GM18951 (cell line): ENCODE data around the gene PACSIN2.
A peak's percentile ranks its signal among the peaks of the same experiment; 100 is the strongest.
"Not testable (repeated sequence)": the region's sequence is repeated elsewhere in the genome, so short reads cannot be mapped to it uniquely, and the experiment has no call there.

Experiments used
- POLR2A ChIP-seq: IDR thresholded peaks from 4 replicates; pipeline ENCODE4 v1.6.1; 2011; ENCODE audit warnings: mild to moderate bottlenecking; ENCODE audit not compliant: insufficient read length, insufficient read depth; ENCODE audit errors: extremely low read depth
- in situ Hi-C: fragments of 300-500 bp; cut with MboI; formaldehyde crosslinking; loops from one replicate; pipeline ENCODE4 v1.12.0; 2022; ENCODE audit warnings: low sequenced_read_pairs, mixed read lengths, inconsistent platforms; ENCODE audit not compliant: unreplicated experiment

PACSIN2 gene

GRCh38 chr22:42938449-42938848 is 76.5 kb downstream of the PACSIN2 start:
- in situ Hi-C loops: no loop called here
- TF ChIP-seq POLR2A: no peak

GRCh38 chr22:42937164-42937843 is 77.6 kb downstream of the PACSIN2 start:
- in situ Hi-C loops: no loop called here
- TF ChIP-seq POLR2A: no peak

DNA sequence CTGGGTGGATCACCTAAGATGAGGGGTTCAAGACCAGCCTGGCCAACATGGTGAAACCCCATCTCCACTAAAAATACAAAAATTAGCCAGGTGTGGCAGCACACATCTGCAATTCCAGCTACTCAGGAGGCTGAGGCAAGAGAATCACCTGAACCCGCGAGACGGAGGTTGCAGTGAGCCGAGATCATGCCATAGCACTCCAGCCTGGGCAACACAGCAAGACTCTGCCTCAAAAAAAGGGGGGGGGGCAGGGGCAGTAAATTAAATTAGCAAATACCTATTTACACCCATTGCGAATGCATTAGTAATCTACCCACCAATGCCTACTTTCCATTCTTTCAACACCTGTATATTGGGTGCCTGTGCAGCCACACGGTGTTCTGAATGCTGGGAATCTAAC is 78.3 kb downstream of the PACSIN2 start:
- in situ Hi-C loops: not testable (repeated sequence)

DNA sequence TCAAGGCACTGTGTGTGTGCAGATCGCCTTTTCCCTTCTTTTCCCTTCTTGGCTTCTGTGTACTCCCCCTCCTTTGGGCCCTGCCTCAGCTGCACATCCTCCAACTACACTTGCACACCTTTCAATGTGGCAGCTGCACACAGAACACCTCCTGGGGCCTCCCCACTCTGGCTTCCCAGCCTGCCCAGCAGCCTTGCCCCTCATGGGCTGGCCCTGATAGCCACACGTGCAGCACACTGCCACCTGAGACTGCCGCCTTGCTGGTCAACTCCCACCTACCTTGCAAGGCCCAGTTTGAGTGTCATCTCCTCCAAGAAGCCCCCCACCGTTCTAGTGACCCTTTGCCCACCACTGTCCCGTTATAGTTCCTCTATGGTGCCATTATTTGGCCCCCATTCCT is 80.6 kb downstream of the PACSIN2 start:
- no peak for TF ChIP-seq POLR2A
- in situ Hi-C loops: no loop called here

DNA sequence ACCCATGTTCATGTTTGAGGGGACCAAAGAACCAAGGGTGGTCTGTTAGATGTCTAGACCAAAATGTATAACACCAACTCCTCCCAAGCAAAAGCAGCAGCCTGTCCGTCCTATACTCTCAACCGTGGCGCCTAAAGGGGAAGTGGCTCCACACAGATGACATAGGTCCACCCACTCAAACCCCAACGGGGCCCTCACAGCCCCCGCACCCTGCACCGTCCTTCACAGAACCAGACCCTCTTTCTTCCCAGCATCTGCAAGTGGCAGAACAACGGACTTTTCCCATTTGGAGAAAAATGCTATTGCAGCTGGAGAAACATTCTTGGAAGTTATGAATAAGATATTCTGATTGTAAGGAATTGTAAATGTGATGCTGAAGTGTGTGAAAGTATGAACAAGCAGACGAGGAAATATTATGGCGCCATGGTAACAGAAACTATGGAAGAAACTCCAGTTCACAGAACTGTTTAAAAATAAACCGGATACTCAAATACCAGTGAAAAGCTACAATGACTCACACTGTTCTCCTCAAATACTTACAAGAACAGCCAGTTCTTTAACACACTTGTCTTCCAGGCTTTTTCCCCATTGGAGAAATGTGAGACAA is 81.4 kb downstream of the PACSIN2 start:
- peak; percentile 35 for TF ChIP-seq POLR2A
- in situ Hi-C loops: no loop called here

- no peak for TF ChIP-seq POLR2A
- in situ Hi-C loops: no loop called here
Observed at GRCh38 chr22:42932857-42933484, 82.0 kb downstream of the PACSIN2 start.

- in situ Hi-C loops: no loop called here
- no peak for TF ChIP-seq POLR2A
Observed at GRCh38 chr22:42932197-42932519, 82.8 kb downstream of the PACSIN2 start.

DNA sequence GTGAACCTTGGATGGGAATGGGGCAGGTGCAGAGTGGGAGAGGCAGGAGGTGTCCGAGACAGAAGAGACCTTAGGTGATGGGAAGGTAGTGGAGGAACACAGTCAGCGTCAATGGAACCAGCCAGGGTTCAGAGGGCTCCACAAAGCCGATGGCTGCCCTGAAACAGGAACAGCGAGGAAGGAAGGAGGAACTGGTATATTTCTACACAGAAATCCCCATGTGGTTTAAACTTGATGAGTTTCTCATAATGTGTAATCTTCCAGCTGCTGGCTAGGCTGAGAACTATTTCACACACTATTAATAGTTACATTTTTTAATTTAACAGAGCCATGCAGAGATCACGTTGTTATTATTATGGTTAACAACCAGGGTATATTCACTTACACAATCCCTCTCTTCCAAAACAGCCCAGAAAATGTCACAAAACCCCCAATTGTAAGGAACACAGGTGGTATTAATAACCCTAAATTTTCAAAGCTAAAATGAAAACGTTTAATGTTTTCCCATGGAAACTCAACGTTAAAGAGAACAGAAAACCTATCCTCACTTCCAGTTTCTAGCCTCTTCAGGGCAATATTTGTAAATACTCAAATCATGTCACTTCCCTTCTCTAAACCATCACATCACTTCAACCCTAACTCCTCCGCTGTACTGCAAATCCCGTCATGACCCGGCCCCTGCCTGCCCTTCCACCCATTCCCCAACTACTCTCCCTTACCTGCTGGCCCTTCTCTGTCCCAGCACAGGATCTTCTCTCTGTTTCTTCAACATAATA is 83.3 kb downstream of the PACSIN2 start:
- peak; percentile 33 for TF ChIP-seq POLR2A
- in situ Hi-C loops: no loop called here

GRCh38 chr22:42930810-42931420 is 84.0 kb downstream of the PACSIN2 start:
- TF ChIP-seq POLR2A: no peak
- in situ Hi-C loops: no loop called here

GRCh38 chr22:42929838-42930155 is 85.2 kb downstream of the PACSIN2 start:
- in situ Hi-C loops: no loop called here
- no peak for TF ChIP-seq POLR2A

- TF ChIP-seq POLR2A: no peak
- in situ Hi-C loops: no loop called here
Observed at GRCh38 chr22:42928969-42929837, 85.7 kb downstream of the PACSIN2 start.

- in situ Hi-C loops: no loop called here
- no peak for TF ChIP-seq POLR2A
Observed at GRCh38 chr22:42927966-42928365, 87.0 kb downstream of the PACSIN2 start.
